Motor neuron (in vitro differentiated cells): ENCODE data around the gene INPP5B. TPM values are rescaled to one million over a fixed set of nuclear protein-coding genes. Genes with fewer than 3 reads are reported as not detected.
A peak's percentile ranks its signal among the peaks of the same experiment; 100 is the strongest.

Experiments used
- ATAC-seq, 8 experiments: fragments of 200-7000 bp; cut with Tn5 transposase; replicated peaks in 6 of 8; 2 replicates each; pipeline ENCODE4 v1.8.0; 2021; ENCODE audit warnings: mild to moderate bottlenecking in 8 of 8, moderate library complexity in 8 of 8
- H3K27ac ChIP-seq, 2 donors: fragments of 250-450 bp; sonication (Bioruptor Pico); 2 replicates each; pipeline ENCODE4 v1.9.0; 2021; ENCODE audit warnings: antibody characterized with exemption in 2 of 2, mild to moderate bottlenecking in 2 of 2, moderate library complexity in 1 of 2
- H3K4me1 ChIP-seq, 2 donors: fragments of 250-450 bp; sonication (Bioruptor Pico); replicated peaks in 1 of 2; 2 replicates each; pipeline ENCODE4 v1.6.1; 2021; ENCODE audit warnings: antibody characterized with exemption in 2 of 2, mild to moderate bottlenecking in 2 of 2, moderate library complexity in 1 of 2
- H3K4me3 ChIP-seq, 5 donors: fragments of 250-450 bp; sonication (Bioruptor Pico); 2 replicates each; pipeline ENCODE4 v1.9.0; 2021; ENCODE audit warnings: antibody characterized with exemption in 5 of 5, mild to moderate bottlenecking in 5 of 5, moderate library complexity in 4 of 5
- WGBS, 10 experiments: fragments of 450-650 bp; shearing (Covaris generic); methylation state at CpG; one replicate each; pipeline ENCODE4 v1.0.0; 2022; 5-methylcytosine and 5-hydroxymethylcytosine counted together
- in situ Hi-C, 9 experiments: fragments of 400-800 bp; cut with MboI; loops; one replicate each; pipeline ENCODE4 v1.15.0; 2021; ENCODE audit warnings: low sequenced_read_pairs in 9 of 9, low pct_unique_long_range_greater_than_20kb in 2 of 9; ENCODE audit not compliant: unreplicated experiment in 9 of 9
- total RNA-seq, 8 experiments: library from RNA; unstranded; fragments of 300-600 nt; gene quantifications; 2 replicates each; pipeline versions ENCODE4 v1.2.3 to v1.2.4, GENCODE V29; 2022

Gene INPP5B
- total RNA-seq, 8 experiments from 2014 or later = 14.9 to 24.1 (median 20.6) TPM

DNA sequence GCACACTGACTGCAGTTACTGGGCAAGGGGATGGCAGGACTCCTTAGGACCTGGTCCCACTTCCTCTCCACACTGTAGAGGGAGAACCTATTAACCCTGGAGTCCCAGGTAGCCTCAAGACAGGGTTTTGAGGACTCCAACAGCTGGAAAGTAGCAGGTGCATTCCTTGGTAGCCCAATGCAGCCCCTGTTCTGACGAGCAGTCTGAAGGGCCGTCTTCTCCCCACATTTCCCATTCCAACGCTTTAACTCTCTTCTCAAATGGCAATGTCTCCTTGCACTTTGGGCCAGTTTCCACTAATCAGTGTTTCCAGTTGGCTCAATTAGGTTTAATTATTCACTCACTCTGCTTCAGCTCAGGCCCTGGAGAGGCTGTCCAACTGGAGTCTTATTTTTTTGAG is 8.8 kb upstream of the INPP5B start:
- Histone ChIP-seq H3K4me1 (no peaks in the 10 kb centered on the region), H3K27ac (no peak overlapping the region), H3K4me3 (no peak overlapping the region)
- in situ Hi-C loops = no loop called here
- no peak for ATAC-seq
- WGBS, 10 experiments = 0 to 100% (median 80%) methylated on average over 1 to 3 of the region's 3 CpGs; no CpG with 5 or more reads in 3 of the 10 experiments

DNA sequence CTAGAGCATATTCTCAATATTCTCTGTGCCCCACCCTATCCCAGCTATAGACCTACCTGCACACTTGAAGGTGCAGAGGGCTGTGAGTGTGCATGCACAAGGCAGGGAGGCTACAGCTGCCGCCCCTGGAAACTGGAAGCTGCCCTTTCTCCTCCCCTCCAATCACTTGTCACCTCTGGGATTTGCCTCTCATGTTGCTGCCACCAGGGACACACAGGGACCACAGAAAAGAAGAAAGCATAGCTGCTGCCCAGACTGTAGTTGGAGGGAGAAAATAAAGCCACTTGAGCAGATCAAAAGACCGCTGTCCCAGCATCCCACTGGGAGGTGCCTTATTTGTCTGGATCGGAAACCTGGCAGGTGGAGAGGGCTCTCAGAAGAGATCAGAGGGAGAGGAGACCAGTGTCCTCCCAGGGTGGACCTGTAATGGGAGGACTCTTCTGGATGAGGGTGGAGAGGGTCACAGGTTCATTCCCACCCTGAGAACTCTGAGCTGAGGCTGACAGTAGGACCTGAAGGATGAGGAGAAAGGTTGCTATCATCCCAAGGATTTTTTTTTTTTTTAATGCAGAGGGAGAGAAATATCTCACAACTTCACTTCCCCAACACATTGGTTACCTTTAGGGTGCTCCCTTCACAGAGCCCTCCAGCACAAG is 7.6 kb upstream of the INPP5B start:
- 40 to 90% (median 60%) methylated on average over 1 to 3 of the region's 3 CpGs; no CpG with 5 or more reads in 3 of the 10 experiments for WGBS, 10 experiments
- no peak overlapping the region for H3K27ac ChIP-seq
- ATAC-seq = peak in 4 of 8 experiments; percentile 4 to 43 (median 18)
- H3K4me3 ChIP-seq = no peak overlapping the region
- H3K4me1 ChIP-seq = no peaks in the 10 kb centered on the region
- in situ Hi-C loops = no loop called here

DNA sequence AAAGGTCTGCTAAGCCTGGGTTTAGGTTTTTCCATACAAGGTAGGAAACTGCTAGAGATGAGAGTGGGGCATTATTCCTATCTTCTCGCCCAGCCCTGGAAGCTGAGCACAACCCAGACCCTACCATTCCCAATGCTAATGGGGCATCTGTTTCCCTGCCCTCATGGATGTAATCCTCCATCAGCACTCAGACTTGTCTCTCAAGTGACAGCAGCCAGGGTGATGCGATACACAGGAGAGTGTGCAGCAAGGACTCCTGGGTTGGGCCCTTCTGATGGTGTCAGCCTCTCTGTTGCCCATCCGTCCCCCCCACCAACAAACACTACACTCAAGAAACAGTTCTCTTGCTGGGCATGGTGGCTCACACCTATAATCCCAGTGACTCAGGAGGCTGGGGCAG is 5.9 kb upstream of the INPP5B start:
- Histone ChIP-seq H3K27ac (no peak overlapping the region), H3K4me1 (no peaks in the 10 kb centered on the region), H3K4me3 (no peak overlapping the region)
- ATAC-seq = no peak
- in situ Hi-C loops = no loop called here
- 43 to 92% (median 78%) methylated on average over 1 to 3 of the region's 3 CpGs; no CpG with 5 or more reads in 5 of the 10 experiments for WGBS, 10 experiments

DNA sequence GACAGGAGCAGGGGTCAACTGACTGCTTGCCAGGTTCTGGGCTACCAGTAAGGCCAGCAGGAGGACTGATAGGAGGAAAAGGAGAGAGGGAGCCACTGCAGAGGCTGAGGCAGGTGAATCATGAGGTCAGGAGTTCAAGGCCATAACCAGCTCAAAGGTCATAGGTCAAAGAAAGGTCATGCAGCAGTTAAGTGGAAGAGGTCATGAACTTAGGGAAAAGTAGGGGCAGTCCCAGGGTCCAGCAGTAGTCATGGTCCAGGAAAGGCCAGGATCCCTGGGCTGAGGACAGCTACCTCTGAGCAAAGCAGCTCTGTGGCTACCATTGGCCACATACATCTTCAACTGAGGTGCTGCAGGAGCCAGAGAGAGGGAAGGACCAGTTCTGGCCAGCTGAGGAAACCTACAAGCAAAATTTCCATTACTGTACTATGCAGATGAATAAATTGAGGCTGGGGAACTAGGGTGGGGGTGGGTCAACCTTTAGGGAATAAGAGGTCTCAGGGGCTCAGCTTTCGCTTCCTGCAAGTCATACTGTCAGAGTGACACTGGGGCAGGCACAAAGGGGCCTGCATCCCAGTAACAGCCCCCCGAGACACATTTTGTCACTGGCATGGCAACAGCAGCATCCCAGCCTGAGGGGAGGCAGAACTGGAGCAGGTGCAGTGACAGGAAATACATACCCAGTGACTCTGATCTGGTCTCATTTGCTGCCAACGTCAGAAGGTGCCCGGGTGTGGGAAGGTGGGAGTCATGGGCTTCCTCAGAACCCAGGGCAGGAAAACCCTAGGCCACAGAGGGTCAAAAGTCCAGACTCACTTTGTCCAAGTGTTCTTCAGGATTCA is 5.2 kb upstream of the INPP5B start:
- Histone ChIP-seq H3K4me1 (peaks cover 2 to 3% of the 10 kb centered on the region in 2 donors), H3K4me3 (no peak overlapping the region), H3K27ac (no peak overlapping the region)
- in situ Hi-C loops = no loop called here
- ATAC-seq = no peak
- WGBS, 10 experiments = 68 to 80% (median 75%) methylated on average over 1 to 3 of the region's 4 CpGs; no CpG with 5 or more reads in 7 of the 10 experiments

DNA sequence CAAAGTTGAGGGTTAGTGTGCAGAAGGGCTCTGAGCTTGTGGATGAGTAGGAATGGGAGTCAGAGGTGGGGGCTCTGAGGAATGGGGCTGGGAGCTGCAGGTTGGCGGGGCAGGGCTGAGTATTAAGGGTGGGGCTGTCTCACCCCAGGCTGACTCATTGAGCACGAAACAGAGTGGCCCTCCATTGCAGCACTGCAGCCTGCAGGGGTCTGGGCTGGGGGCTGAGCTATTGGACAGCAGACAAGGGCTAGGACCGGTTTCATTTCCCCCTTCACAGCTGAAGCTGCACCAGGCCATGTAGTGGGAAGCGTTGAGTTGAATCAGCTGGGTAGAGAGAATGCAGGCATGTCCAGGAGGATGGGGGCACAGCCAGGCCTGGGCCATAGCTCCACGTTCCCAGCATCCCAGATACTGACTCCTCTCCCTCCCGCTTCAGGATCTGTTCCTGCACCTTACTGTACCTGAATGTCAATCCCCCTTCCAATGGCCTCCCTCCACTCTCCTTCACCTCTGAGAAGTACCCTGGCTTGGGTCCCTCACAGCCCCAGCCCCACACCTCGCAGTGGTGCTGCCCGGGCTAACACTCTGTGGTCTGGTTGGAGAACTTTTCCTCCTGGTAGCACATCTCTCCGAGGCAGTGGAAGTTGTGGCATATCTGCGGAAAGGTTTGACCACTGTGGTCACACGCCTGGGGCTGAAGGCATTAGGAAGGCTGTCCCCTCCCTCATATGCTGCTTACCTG is 4.4 kb upstream of the INPP5B start:
- Histone ChIP-seq H3K27ac (no peak overlapping the region), H3K4me1 (peaks cover 3% of the 10 kb centered on the region in 2 donors), H3K4me3 (no peak overlapping the region)
- WGBS, 10 experiments = 40 to 100% (median 85%) methylated on average over 1 to 7 of the region's 11 CpGs; no CpG with 5 or more reads in 3 of the 10 experiments
- in situ Hi-C loops = no loop called here
- ATAC-seq = peak in 1 of 8 experiments; percentile 5

DNA sequence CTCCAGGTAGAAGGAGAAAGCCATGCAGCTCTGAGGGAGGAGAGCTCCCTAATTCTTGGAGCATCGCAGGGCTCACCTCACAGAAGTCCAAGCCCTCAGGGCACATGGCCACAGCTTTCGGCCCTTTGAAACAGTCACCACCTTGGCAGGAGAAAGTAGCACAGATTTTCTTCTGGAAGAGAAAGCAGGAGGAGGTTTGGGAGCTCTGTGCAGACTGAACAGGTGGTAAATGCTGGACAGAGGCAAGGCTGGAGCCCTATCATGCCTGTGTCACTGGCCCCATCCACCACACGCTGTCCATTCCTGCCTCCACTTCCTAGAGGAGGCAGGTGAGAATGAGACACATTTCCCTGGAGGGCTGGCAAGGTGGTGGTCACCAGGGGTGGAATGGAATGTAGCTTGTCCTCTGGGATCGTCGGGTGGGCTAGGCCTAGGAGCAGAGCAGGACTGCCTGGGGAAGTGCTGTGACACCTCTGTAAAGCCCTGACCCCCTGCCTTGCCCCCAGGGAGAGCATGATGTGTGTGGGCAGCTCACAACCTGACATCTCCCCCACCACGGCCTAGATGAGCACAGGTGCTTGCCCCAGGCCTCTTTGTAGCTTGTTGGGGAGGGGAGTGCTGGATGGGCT is 2.8 kb upstream of the INPP5B start:
- peaks cover 11 to 12% of the 10 kb centered on the region in 2 donors for H3K4me1 ChIP-seq
- no peak overlapping the region for H3K4me3 ChIP-seq
- no peak for ATAC-seq
- H3K27ac ChIP-seq = no peak overlapping the region
- WGBS, 10 experiments = 50 to 83% (median 66%) methylated on average over 1 to 3 of the region's 6 CpGs; no CpG with 5 or more reads in 4 of the 10 experiments
- in situ Hi-C loops = no loop called here

DNA sequence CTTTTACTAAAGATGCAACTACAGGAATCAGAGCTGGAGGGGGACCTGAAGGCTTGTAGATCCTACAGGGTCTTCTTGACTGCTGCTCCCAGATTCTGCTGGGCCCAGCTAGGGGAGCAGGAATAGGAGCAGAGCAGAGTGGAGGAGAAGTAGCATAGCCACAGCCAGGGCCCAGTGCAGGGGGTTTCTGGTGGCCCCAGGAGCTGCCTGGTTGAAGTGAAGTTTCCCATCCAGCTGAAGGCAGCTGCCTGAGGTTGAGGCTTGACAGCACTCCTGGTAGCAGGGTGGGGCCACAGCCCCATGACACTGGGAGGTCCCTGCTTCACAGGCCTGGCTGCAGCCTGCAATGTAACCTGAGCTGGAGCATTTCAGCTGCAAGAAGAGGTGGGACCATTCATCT is 2.0 kb upstream of the INPP5B start:
- no peak overlapping the region for H3K27ac ChIP-seq
- in situ Hi-C loops = no loop called here
- peaks cover 11 to 12% of the 10 kb centered on the region in 2 donors for H3K4me1 ChIP-seq
- H3K4me3 ChIP-seq = no peak overlapping the region
- peak in 2 of 8 experiments; percentile 10 to 19 for ATAC-seq

DNA sequence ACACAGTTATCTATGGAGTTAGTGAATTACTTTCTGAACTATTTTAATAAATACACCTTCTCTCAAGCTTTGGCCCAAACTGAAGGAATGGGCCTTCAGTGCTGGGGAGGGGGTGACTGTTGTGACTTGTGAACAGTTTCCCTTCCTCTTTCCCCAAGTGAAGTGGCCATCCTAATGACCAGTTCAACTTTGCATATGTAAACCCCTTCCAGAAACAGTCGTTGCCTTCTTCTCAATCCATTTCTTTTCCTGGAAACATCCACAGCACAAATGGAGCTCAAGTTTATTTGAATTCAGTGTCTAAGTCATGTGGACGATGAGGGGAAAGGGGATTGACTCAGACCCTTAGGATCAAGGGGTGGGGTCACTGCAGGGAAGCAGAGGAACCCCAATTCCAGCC is 1.3 kb upstream of the INPP5B start:
- peaks cover 11 to 12% of the 10 kb centered on the region in 2 donors for H3K4me1 ChIP-seq
- no peak overlapping the region for H3K4me3 ChIP-seq
- no peak overlapping the region for H3K27ac ChIP-seq
- 0 to 70% (median 23%) methylated on average over 1 to 2 of the region's 2 CpGs; no CpG with 5 or more reads in 3 of the 10 experiments for WGBS, 10 experiments
- ATAC-seq = peak in 1 of 8 experiments; percentile 3
- in situ Hi-C loops = no loop called here

DNA sequence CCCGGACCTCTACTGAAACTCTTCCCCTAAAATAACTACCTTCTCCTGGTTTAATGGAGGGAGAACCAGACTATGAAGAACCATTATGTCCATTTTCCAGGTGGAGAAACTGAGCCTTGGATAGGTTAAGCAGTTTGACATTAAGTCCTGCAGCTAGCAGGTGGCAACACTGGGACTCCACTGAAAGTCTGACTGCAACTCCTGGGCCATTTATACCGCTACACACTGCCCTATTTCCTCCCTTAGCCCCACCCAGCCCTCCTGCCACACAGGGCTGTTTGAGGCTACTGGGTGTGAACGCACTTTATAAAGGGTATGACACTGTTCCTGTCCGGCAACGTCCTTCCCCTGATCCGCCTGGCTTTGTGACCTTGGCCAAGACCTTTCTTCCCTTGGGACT is 511 bp upstream of the INPP5B start:
- WGBS, 10 experiments = 0 to 100% (median 86%) methylated on average over 1 to 6 of the region's 6 CpGs; no CpG with 5 or more reads in 4 of the 10 experiments
- peak in 1 of 8 experiments; percentile 5 for ATAC-seq
- in situ Hi-C loops = no loop called here
- H3K4me1 ChIP-seq = peaks cover 11 to 12% of the 10 kb centered on the region in 2 donors
- H3K27ac ChIP-seq = peak overlapping the region in 1 of 2 donors; percentile 80
- peak overlapping the region in 4 of 5 donors; percentile 64 to 79 (median 68) for H3K4me3 ChIP-seq

DNA sequence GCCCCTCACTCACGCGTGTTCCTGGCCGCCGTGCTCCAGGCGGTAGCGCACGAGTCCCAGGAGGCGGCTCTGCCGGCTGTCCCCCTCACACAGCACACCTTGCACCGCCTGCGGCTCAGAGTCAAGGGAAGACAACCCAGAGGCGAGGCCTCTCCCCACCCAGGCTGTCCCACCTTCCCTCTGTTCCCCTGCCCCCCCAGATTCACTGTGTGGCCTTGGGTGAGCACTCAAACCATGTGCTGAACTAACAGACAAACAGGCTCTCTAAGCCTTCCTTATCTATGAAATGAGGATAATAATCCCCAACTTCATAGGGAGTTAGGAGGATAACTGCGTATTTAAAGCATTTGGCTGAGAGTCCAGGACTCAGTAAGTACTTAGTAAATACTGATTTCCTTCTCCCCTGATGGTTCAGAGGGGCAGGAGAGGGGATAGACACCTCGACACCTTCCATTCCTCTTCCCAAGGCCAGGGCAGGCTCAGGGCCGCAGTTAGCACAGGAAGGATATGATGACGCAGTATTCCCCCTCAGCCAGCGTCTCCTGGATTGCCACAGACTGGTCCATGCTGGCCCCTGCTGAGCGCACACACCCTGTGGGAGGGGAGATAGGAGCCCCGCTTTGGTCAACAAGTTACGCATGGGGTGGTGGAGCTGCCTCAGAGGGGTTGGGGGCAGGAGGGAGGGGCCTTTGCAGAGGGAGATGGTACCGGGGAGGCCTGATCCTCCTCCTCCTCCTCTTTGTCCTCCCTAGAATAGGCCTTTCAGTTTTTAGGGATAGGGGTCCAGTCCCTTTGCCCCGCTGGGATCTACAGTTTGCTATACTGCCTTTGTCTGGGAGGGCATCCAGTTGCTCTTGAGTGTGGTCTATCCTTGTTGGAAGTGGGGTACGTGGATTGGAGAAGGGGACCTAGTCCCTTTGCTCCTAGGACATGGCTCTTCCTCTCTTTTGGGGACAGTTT is 830 bp downstream of the INPP5B start:
- peak overlapping the region; percentile 64 to 86 (median 69) for H3K4me3 ChIP-seq
- ATAC-seq = peak; percentile 71 to 84 (median 83)
- peaks cover 11 to 12% of the 10 kb centered on the region in 2 donors for H3K4me1 ChIP-seq
- in situ Hi-C loops = no loop called here
- 16 to 100% (median 64%) methylated on average over 1 to 8 of the region's 23 CpGs; no CpG with 5 or more reads in 5 of the 10 experiments for WGBS, 10 experiments
- peak overlapping the region; percentile 80 to 81 for H3K27ac ChIP-seq

DNA sequence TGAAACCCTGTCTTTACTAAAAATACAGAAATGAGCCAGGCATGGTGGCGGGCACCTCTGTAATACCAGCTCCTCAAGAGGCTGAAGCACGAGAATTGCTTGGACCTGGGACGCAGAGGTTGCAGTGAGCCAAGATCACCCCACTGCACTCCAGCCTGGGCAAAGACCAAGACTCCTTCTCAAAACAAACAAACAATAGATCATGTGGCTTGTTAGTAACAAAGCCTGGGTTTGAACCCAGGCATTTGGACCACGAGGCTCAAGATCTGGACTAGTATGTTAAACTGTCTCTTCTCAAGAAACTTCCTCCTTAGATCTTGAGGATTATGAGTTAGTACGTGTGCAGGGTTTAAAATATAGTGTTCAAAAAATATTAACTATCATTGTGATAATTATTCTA is 1.6 kb downstream of the INPP5B start:
- in situ Hi-C loops = no loop called here
- no peak overlapping the region for H3K27ac ChIP-seq
- peaks cover 11 to 12% of the 10 kb centered on the region in 2 donors for H3K4me1 ChIP-seq
- ATAC-seq = no peak
- WGBS, 10 experiments = 69 to 100% (median 88%) methylated on average over 1 to 5 of the region's 5 CpGs; no CpG with 5 or more reads in 2 of the 10 experiments
- no peak overlapping the region for H3K4me3 ChIP-seq
